Liver (tissue), 5 donors: ENCODE data around the gene CDH18. TPM values are rescaled to one million over a fixed set of nuclear protein-coding genes. Genes with fewer than 3 reads are reported as not detected.

Source experiments
- HNF4A ChIP-seq, 2 donors: conservative IDR thresholded peaks; 2 replicates each; pipeline ENCODE4 v1.6.1; 2016; ENCODE audit warnings: antibody characterized with exemption in 2 of 2, mild to moderate bottlenecking in 2 of 2
- polyA plus RNA-seq, 2 donors: library from polyadenylated mRNA; stranded (reverse) in 1 of 2; unstranded in 1 of 2; fragments of 200-250 nt in 1 of 2; fragments of >200 nt in 1 of 2; fragmentation: Nextera tagmentation in 1 of 2; extraction: Ambion mirVana in 1 of 2; gene quantifications; one replicate each; pipeline versions ENCODE4 v1.2.1 to v1.2.3, GENCODE V29; 2013 to 2015
- total RNA-seq, 2 donors: library from RNA; depleted of rRNA; stranded (reverse); fragments of >200 nt; gene quantifications; one replicate each; pipeline ENCODE4 v1.2.3, GENCODE V29; 2014
- donor health status: healthy.
- donor health status: healthy.
- donor health status: healthy.

The CDH18 gene
- total and polyA plus RNA-seq, 4 donors = 0.19 TPM; not detected in 3

GRCh38 chr5:19424506-19424905 lies 563.5 kb downstream of the CDH18 start (continued):
- no peak for TF ChIP-seq HNF4A (conservative IDR thresholded peaks at IDR 0.05)
